Activated naive CD8-positive, alpha-beta T cell treated with anti-CD3 and anti-CD28 coated beads, Interleukin-2, amount 50 U/mL, for 24 hours (primary cell): ENCODE measurements around the gene C17orf107.
"Not testable (repeated sequence)": the region's sequence is repeated elsewhere in the genome, so short reads cannot be mapped to it uniquely, and the experiment has no call there.

ENCODE experiments used
- ATAC-seq: fragments of 150-1000 bp; cut with Tn5 transposase; one replicate; pipeline ENCODE4 v1.10.0; 2021
- DNase-seq: peaks from one replicate; pipeline ENCODE4 v3.0.0; 2021
- H3K27ac Mint-ChIP-seq: one replicate; pipeline ENCODE4 v1.8.0; 2021; ENCODE audit warnings: mild to moderate bottlenecking, mixed read lengths
- H3K27me3 Mint-ChIP-seq: one replicate; pipeline ENCODE4 v1.8.0; 2021; ENCODE audit warnings: mixed read lengths
- H3K36me3 Mint-ChIP-seq: one replicate; pipeline ENCODE4 v1.8.0; 2021; ENCODE audit warnings: low read depth, mixed read lengths
- H3K4me1 Mint-ChIP-seq: one replicate; pipeline ENCODE4 v1.8.0; 2021; ENCODE audit warnings: mixed read lengths
- H3K4me3 Mint-ChIP-seq: one replicate; pipeline ENCODE4 v1.8.0; 2021; ENCODE audit warnings: mild to moderate bottlenecking, moderate library complexity, mixed read lengths
- H3K9me3 Mint-ChIP-seq: one replicate; pipeline ENCODE4 v1.8.0; 2021; ENCODE audit warnings: mixed read lengths

Gene C17orf107

GRCh38 chr17:4899341-4900230, at the start of gene C17orf107:
Gene C17orf107, plus strand, starts transcription at chr17:4899536. Its CDS starts 227 bp downstream, at chr17:4899763.
- Mint-ChIP-seq H3K36me3 (peaks cover 4% of the 10 kb centered on the region), H3K4me1 (peaks cover 39% of the 10 kb centered on the region), H3K9me3 (no peaks in the 10 kb centered on the region), H3K27ac (peak within 1 kb of the TSS; percentile 77), H3K27me3 (no peaks in the 10 kb centered on the region), H3K4me3 (peak within 1 kb of the TSS; percentile 84)
- peak; percentile 73 for ATAC-seq
- peak; percentile 98 for DNase-seq

- Mint-ChIP-seq H3K4me3 (no peak overlapping the region), H3K27me3 (no peaks in the 10 kb centered on the region), H3K4me1 (peaks cover 18% of the 10 kb centered on the region), H3K36me3 (peaks cover 8% of the 10 kb centered on the region), H3K9me3 (peaks cover 6% of the 10 kb centered on the region), H3K27ac (no peak overlapping the region)
- ATAC-seq = no peak
- DNase-seq = no peak
These were observed 49.1 kb upstream of the C17orf107 start for GRCh38 chr17:4850246-4850645.

- Mint-ChIP-seq H3K4me1 (peaks cover 18% of the 10 kb centered on the region), H3K36me3 (peaks cover 7% of the 10 kb centered on the region), H3K9me3 (peaks cover 6% of the 10 kb centered on the region), H3K27me3 (no peaks in the 10 kb centered on the region), H3K4me3 (no peak overlapping the region), H3K27ac (no peak overlapping the region)
- no peak for ATAC-seq
- DNase-seq = no peak
These were observed 48.3 kb upstream of the C17orf107 start for GRCh38 chr17:4851084-4851483.

GRCh38 chr17:4852567-4853207, 46.6 kb upstream of the C17orf107 start:
- Mint-ChIP-seq H3K36me3 (peaks cover 7% of the 10 kb centered on the region), H3K9me3 (peaks cover 6% of the 10 kb centered on the region), H3K4me1 (peaks cover 18% of the 10 kb centered on the region), H3K27me3 (no peaks in the 10 kb centered on the region), H3K4me3 (no peak overlapping the region), H3K27ac (peak overlapping the region; percentile 70)
- DNase-seq = no peak
- no peak for ATAC-seq

GRCh38 chr17:4853208-4853671, 46.1 kb upstream of the C17orf107 start:
- Mint-ChIP-seq H3K4me1 (peaks cover 18% of the 10 kb centered on the region), H3K27me3 (no peaks in the 10 kb centered on the region), H3K4me3 (no peak overlapping the region), H3K36me3 (peaks cover 7% of the 10 kb centered on the region), H3K27ac (no peak overlapping the region), H3K9me3 (peaks cover 6% of the 10 kb centered on the region)
- DNase-seq (no peak), ATAC-seq (no peak)

GRCh38 chr17:4854111-4854681, 45.1 kb upstream of the C17orf107 start:
- H3K4me3 Mint-ChIP-seq = no peak overlapping the region
- H3K9me3 Mint-ChIP-seq = peaks cover 6% of the 10 kb centered on the region
- ATAC-seq (no peak), DNase-seq (no peak)
- no peaks in the 10 kb centered on the region for H3K27me3 Mint-ChIP-seq
- H3K27ac Mint-ChIP-seq = no peak overlapping the region
- H3K36me3 Mint-ChIP-seq = peaks cover 7% of the 10 kb centered on the region
- peaks cover 22% of the 10 kb centered on the region for H3K4me1 Mint-ChIP-seq

- Mint-ChIP-seq H3K4me3 (no peak overlapping the region), H3K9me3 (peaks cover 6% of the 10 kb centered on the region), H3K36me3 (peaks cover 10% of the 10 kb centered on the region), H3K4me1 (peaks cover 17% of the 10 kb centered on the region), H3K27ac (no peak overlapping the region), H3K27me3 (no peaks in the 10 kb centered on the region)
- DNase-seq (no peak), ATAC-seq (no peak)
These were observed 42.9 kb upstream of the C17orf107 start for GRCh38 chr17:4856271-4856936.

- ATAC-seq = no peak
- DNase-seq = no peak
- H3K4me3 Mint-ChIP-seq = no peak overlapping the region
- no peak overlapping the region for H3K27ac Mint-ChIP-seq
- H3K27me3 Mint-ChIP-seq = no peaks in the 10 kb centered on the region
- peaks cover 10% of the 10 kb centered on the region for H3K36me3 Mint-ChIP-seq
- H3K4me1 Mint-ChIP-seq = peaks cover 16% of the 10 kb centered on the region
- peaks cover 5% of the 10 kb centered on the region for H3K9me3 Mint-ChIP-seq
These were observed 42.4 kb upstream of the C17orf107 start for GRCh38 chr17:4856937-4857314.

- not testable (repeated sequence) for ATAC-seq, H3K4me3 Mint-ChIP-seq, H3K36me3 Mint-ChIP-seq, DNase-seq, H3K27ac Mint-ChIP-seq, H3K9me3 Mint-ChIP-seq, H3K27me3 Mint-ChIP-seq
- H3K4me1 Mint-ChIP-seq = peaks cover 12% of the 10 kb centered on the region
These were observed 42.0 kb upstream of the C17orf107 start for GRCh38 chr17:4857347-4857746.

GRCh38 chr17:4858068-4858881, 41.1 kb upstream of the C17orf107 start:
- no peaks in the 10 kb centered on the region for H3K27me3 Mint-ChIP-seq
- H3K4me1 Mint-ChIP-seq = peaks cover 12% of the 10 kb centered on the region
- H3K9me3 Mint-ChIP-seq = no peaks in the 10 kb centered on the region
- H3K27ac Mint-ChIP-seq = no peak overlapping the region
- peaks cover 7% of the 10 kb centered on the region for H3K36me3 Mint-ChIP-seq
- no peak overlapping the region for H3K4me3 Mint-ChIP-seq
- no peak for DNase-seq
- no peak for ATAC-seq

GRCh38 chr17:4858882-4859260, 40.5 kb upstream of the C17orf107 start:
- no peak for ATAC-seq
- peaks cover 7% of the 10 kb centered on the region for H3K36me3 Mint-ChIP-seq
- H3K4me3 Mint-ChIP-seq = no peak overlapping the region

GRCh38 chr17:4859816-4860625, 39.3 kb upstream of the C17orf107 start:
- Mint-ChIP-seq H3K27ac (no peak overlapping the region), H3K27me3 (no peaks in the 10 kb centered on the region), H3K9me3 (no peaks in the 10 kb centered on the region), H3K36me3 (peaks cover 4% of the 10 kb centered on the region), H3K4me1 (peaks cover 5% of the 10 kb centered on the region), H3K4me3 (no peak overlapping the region)
- DNase-seq (no peak), ATAC-seq (no peak)

More at GRCh38 chr17:4858882-4859260, 40.5 kb upstream of the C17orf107 start:
- Mint-ChIP-seq H3K27me3 (no peaks in the 10 kb centered on the region), H3K9me3 (no peaks in the 10 kb centered on the region), H3K4me1 (peaks cover 12% of the 10 kb centered on the region), H3K27ac (no peak overlapping the region)
- DNase-seq = no peak

- H3K4me3 Mint-ChIP-seq = no peak overlapping the region
- DNase-seq = no peak
- H3K9me3 Mint-ChIP-seq = no peaks in the 10 kb centered on the region
- no peaks in the 10 kb centered on the region for H3K27me3 Mint-ChIP-seq
- H3K27ac Mint-ChIP-seq = no peak overlapping the region
- no peak for ATAC-seq
- peaks cover 5% of the 10 kb centered on the region for H3K4me1 Mint-ChIP-seq
- H3K36me3 Mint-ChIP-seq = peaks cover 4% of the 10 kb centered on the region
These were observed 38.7 kb upstream of the C17orf107 start for GRCh38 chr17:4860651-4861050.
